HCEC 1CT (cell line): ENCODE results near the gene RHOD.

Experiments used
- DNase-seq: peaks from one replicate; pipeline ENCODE4 v3.0.0-alpha.2; 2017

Gene RHOD

DNA sequence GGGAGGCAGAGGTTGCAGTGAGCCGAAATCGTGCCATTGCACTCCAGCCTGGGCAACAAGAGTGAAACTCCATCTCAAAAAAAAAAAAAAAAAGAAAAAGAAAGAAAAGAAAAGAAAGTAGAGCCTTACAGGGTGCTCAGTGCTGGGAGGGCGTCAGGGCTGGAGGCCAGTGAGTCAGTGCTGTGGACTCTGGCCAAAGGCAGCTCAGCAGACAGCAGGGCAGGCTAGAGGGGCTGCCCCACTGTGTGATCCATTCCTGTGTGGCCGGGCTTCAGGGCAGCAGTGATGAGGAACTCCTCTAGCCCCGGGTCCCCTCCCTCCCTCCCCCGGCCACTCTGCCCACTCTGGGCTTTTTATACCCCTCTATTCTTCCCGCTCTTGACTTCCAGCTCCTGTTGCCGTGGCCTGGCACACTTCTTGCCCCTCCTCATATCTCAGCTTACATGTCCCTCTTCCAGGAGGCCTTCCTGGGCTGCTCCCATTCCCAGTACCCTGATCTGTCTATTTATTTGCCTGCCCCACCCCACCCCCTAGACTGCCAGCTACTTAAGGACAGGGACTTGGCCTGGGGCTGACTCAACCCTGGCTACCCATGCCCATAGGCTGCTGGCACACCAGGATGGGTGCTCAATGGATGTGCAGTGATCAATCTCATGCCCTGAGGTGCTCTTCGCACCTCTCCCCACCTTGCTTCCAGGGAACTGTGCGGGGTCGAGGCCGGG lies 23.7 kb upstream of the RHOD start:
- DNase-seq = peak; percentile 88

DNA sequence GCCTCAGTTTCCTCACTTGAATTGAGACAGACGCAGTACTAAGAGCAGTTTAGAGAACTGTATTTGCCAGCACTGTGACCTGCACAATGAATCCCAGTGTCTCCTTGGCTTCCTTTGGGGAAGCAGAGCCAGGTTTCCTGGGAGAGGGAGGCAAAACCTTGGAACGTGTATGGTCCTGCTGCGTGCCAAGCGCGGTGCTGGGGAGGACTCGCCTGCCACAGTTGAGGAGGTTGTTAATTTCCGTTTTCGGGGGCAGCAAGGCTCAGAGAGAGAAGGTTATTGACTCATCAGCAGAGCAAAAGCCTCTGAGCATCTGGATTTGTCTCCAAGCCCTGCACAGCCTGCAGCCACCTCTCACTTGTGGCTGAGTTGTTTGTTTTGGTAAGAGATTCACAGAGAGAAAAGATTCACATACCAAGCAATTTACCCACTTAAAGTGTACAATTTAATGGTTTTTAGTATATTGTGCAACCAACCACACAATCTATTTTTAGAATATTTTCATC lies 22.9 kb upstream of the RHOD start:
- DNase-seq = peak; percentile 98

DNA sequence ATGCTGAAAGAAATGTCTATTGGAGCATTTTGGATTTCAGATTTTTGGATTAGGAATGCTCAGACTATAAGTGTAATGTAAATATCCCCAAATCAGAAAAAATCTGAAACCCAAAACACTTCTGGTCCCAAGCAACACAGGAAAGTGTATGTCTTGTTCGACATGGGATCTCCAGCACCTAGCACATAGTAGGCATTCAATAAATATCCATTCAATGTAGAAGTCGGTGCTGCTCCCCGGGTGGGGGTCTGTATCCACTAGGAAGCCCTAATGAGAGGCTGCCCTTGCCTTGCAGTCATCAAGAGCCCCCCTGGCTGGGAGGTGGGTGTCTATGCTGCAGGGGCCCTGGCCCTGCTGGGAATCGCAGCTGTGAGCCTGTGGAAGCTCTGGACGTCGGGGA lies 22.3 kb upstream of the RHOD start:
- DNase-seq = no peak

DNA sequence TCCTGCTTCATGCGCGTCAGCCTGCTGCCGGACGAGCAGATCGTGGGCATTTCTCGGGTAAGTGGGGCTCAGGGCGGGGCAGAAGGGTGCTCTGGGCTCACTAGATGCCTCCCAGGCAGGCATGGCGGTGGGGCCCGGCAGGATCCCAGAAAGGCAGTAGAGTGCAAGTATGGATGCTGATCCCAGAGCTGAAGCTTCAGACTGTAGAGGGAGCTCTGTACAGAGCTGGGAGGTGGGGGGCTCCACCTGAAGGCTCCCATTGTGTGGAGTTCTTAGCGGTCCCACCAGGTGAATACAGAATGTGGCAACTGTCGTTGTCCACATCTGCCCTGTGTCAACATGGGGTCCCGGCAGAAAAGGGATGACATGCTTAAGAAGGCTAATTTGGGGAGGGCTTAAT lies 16.5 kb upstream of the RHOD start:
- DNase-seq = no peak

DNA sequence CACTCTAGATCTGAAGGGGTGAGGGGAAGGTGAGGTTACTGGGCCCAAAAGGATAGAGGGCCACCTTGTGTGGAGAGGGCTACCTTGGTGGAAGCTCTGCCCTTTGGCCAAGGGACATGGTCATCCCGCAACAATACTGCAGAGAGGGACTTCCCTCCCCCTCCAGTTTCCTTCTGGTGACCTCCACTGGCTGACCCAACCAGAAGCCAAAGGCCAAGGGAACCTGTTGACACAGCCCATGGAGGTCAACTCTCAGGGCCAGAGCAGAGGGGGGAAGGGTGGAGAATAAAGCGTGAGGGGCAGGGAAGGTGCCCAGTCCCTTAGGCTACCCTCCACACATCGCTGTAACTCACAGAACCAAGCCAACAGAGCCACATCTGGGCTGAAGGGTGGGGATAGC lies 15.0 kb upstream of the RHOD start:
- no peak for DNase-seq

DNA sequence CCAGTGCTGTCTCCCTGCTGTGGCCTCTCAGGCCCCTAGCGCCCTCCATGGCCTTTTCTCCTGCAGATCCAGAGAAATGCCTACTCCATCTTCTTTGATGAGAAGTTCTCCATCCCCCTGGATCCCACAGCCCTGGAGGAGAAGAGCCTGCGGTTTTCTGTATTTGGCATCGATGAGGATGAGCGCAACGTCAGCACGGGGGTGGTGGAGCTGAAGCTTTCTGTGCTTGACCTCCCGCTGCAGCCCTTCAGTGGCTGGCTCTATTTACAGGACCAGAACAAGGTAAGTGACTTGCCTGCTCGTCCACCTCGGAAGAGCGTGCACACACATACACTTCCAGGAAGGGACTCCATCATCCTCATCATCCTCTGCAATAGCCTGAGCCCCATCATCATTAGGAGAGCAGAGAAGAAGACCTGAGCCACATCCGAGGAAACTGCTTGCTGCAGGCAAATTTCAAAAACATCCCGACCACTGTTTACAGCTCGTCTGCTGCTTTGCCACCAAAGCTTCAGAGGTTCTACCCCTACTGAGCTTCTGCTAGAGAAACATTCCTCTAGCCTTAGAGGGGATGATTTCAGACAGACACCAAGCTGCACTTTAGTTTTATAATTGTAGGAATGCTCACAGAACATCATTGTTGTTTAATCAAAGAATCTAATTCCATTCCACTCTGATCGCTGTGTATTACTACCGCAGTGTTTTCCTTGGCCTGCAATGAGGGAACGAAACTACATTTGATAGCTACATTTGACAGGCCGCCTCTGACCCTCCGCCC lies 12.9 kb upstream of the RHOD start:
- DNase-seq = no peak

DNA sequence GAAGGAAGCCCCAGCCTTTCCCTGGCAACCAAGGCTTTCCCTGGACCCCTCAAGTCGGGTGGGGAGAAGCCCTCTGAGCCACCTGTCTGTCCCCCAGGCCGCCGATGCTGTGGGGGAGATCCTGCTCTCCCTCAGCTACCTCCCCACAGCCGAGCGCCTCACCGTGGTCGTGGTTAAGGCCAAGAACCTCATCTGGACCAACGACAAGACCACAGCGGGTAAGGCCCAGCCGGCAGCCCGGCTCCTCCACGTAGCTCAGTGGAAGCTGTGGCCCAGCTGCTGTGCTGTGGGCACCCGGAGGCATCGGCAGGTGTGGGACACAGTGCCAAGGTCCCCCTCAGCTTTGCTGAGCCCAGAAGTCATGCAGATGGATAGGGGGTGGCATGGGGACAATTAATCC lies 12.2 kb upstream of the RHOD start:
- DNase-seq = no peak

DNA sequence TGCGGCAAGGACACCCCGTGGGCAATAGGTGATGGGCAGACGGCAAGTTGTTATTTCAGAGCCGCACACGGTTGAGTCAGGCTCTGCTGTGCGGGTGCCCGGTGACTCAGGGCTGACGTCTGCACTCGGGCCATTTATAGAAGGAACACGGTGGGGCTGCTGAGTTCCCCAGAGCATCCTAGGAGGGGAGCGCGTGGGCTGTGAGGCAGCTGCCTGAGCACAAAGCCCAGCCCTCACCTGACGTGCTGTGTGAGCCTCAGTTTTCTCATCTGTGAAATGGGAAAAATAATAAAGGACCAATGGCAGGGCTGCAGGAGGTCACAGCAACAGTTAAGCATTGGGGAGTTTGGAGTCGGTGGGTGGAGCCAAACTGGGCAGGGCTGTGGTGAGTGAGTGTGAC lies 11.3 kb upstream of the RHOD start:
- peak; percentile 86 for DNase-seq

DNA sequence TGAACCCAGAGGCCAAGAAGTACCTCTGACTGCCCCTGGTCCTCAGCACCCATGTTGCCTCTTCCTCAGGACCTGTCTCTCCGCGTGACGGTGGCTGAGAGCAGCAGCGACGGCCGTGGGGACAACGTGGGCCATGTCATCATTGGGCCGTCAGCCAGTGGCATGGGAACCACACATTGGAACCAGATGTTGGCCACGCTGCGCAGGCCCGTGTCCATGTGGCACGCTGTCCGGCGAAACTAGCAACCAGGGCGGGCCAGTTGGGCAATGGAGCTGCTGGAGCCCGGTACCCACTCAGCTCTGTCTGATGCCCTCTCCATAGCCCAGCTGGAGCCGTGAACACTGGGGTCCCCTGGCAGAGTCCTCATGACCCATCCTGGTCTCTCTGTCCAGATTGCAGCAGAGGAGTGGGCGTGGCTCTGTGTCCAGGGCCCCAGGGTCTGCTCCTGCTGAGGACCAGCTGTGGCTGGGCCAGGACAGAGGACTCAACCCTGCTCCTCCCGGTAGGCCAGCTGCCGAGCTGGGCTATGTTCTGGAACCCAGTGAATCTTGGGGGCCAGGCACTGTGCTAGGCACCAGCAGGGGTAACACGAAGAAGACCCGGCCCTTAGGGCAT lies 8.0 kb upstream of the RHOD start:
- no peak for DNase-seq

DNA sequence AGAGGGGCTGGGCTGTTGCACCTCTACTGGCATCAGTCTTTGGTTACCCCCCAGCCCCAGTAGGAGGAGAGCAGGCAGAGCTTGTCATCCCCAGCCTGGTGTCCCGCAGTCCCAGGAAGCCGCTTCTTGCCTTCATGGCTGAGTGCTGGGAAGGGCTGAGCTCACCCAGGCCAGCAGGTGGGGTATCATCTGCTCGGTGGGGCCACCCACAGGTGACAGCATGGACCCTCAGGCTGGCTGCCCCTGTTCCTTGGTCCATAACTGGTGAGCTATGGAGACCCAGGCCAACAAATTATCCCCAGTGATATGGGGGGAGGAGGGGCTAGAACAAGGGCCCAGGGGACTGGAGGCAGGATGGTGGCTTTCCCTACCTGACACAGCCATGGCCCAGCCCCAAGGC lies 6.5 kb upstream of the RHOD start:
- no peak for DNase-seq

DNA sequence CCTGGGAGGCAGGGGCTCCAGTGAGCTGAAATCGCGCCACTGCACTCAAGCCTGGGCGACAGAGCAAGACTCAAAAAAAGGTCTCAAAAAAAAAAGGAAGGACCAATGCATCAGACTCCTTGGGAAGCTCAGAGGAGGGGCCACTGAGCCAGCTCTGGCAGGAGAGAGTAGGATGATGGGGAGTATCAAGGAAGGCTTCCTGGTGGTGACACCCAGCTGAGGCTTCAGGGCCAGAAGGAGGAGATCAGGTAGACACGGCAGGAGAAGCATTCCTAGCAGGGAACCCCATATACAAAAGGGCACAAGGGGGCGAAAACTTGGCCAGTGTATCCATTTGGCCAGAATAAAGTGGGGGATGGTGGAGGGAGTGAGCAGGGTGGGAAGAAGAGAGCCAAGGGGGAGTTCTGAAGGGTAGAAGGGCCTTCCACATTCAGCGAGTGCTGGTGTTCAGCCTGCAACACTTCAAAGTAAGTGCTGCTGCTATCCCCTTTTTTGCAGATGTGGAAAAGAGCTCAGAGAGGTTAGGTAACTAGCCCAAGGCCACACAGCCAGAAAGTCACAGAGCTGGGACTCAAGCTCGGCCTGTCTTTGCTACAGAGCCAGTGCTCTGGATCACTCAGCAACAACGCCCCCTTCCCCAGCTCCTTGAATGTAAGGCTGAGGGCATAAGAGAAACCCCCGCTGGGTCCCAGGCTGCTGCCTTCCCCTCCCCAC lies 5.3 kb upstream of the RHOD start:
- no peak for DNase-seq

DNA sequence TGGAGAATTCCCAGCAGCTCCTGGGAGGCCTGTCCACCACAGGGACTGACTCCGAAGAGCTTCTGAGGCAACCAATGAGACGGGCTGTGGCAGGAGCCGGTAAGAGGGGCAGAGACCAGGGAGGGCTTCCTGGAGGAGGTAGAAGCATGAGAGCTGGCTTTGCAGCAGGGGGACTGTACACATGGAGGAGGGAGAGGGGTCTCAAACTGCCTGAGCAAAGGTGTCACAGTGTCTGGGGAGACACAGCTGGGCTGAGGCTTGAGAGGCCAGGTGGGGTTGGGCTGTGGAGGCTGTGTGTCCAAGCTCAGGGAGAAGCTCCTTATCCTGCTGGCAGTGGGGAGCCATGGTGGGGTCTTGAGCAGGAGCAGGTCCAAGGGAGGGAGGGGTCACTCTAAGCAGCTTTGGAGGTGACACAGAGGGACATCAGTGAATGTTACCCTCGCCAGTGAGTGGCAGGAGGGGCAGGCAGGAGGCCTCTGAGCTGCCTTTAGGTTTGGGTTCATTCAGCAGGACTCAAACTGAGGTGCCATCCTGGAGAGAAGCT lies 4.6 kb upstream of the RHOD start:
- DNase-seq = no peak

DNA sequence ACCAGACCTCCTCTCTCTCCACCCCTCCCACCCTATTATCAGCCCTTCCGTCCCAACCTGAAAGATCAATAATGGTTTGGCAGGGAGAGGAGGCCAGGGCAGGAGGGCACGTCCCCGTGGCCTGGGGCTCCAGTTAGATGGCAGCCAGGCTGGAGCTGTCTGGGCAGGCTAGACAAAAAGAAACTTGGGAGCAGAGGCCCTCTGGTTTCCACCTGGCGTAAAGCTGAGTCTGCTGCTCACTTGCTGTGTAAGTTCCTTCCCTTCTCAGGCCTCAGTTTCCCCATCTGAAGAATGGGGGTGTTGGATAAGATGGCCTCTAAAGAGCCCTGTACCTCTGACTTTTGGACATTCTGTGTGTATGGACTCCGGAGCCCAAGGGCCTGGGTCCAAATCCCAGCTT lies 3.8 kb upstream of the RHOD start:
- no peak for DNase-seq

DNA sequence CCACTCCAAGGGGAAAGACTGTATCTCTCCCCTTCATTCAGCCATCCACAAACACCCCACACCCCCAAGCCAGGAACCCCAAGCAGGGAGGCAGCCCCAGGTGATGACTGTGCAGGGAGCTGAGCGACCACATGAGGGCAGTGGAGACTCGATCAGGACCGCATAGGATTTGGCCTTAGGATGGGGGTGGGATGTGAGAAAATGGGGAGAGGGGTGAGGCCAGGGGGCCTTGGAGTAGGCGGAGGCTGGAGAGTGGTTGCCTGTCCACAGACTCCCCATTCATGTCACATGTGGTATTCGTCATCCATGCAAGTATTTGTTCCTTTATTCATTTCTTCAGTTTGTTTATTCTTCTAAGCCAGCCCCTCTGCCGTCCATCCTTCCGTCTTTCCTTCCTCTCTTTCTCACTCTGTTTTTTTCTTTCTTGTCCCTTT lies 2.7 kb upstream of the RHOD start:
- peak; percentile 34 for DNase-seq

DNA sequence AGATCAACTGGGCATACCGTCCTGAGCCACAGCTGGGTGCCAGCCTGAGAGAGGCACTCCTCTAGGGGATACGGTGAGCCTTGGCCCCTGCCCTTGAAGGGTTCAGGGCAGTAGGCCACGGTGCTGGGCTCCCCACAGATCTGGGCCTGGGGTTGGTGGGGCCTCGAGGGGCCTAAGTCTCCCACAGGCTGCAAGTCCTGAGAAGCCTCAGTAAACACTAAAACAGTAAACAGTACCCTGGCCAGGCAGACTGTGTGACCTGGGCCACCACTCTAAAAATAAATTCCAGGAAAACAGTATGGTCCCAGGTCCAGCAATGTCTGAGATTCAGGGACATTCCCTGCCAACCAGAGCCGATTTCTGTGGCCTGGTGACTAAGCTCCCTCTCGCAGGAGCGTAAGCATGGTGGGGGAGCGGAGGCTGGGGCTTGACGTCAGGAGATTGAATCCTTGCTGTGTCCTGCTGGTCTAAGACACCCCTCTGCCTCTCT lies 2.3 kb upstream of the RHOD start:
- no peak for DNase-seq

DNA sequence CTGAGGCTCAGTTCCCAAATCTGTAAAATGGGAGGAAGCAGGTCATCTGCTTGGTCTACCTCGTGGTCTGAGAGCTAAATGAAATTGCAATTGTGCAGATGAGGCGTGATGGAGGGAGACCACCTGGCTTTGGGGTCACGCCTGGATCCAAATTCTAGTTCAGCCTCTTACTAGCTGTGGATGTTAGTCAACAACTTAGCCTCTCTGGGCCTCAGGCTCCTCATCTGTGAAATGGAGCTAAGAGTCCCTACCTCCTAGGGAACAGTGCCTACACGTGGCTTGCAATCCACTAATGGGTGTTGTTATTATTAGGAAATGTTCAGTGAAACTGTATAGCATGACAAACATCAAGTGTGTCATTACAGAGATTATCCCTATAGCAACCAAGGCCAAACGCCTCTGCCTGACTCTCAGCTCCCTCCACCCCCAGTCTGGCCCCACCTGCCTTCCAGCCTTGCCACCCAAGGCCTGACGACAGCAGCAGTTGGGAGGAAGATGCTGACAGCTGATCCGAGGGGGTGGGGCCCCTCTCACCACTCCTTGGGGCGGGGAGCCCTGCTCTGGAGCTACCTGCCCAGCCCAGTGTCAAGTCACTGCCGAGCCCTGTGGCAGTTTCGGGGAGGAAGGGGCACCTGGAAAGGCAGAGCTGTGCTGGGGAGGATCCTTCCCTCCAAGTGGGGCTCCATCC lies 1.7 kb upstream of the RHOD start:
- DNase-seq = peak; percentile 18

DNA sequence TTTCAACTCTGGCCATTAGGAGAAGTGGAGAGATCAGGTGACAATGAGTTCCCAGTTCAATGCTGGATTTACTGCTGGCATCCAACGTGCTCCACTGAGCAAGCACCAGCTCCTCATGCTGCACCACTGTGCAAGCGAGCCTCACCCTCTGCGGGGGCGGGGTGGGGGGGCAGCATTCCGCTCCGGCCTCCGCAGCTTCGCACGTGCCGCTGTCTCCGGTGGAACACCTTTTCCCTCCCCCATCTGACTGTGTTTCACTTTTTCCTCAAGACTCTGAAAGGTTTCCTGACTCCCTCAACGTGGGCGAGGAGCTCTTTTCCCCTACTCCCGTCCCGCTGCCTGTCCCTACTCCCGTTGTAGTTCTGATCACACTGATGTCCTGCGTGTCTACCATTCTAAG lies 835 bp upstream of the RHOD start:
- DNase-seq = no peak

DNA sequence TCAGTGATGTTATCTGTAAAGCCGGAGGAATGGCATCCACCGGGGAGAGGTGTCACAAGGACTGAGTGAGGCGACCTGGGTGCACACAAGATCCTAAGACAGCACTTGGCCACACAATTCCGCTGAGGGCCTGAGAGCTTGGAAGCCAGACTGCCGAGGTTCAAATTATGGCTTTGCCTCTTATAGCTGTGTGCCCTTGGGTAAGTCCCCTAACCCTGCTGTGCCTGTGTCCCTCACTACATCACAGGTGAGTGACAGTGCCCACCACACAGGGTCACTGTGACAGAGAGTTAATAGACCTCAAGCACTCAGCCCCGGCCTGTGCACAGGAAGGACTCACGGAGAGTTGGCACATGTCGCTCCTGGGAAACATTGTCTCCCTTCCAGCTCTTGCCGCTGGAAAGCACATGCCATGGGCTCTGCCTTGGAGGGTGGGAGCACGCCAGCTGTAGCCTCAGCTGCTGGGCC lies 592 bp downstream of the RHOD start:
- DNase-seq = no peak

DNA sequence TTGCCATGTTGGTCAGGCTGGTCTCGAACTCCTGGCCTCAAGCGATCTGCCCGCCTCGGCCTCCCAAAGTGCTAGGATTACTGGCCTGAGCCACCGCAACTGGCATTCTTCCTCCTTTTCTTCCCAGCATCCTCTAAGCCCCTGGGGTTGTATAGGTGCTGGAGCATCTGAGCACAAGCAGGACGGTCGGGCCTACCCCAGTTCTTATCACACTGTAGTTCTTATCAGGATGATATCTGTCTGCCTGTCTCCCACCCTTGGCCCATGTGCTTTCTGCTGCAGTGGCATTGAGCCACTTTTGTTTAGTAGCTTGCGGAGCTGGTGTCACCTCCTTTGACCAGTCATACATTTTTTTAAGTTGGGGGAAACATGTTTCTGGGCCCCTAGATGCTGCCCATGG lies 1.9 kb downstream of the RHOD start:
- no peak for DNase-seq

DNA sequence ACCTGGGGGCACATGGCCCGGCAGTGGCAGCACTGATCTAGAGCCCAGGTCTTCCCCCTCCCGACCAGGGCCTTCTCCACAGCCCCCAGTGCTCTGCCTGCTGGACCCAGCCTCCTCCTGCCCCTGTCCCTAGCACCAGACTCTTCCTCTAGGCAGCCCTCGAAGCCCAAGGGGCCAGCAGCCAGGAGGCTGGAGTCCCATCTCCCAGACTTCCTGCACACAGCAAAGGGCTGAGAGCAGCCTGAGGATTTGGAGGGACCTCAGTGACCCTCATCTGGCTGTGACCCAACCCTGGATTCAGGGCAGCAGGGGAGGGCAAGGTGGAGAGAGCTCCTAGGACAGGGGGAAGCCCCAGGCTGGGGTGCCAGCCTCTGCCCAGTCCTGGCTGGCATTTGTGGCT lies 3.0 kb downstream of the RHOD start:
- DNase-seq = no peak

DNA sequence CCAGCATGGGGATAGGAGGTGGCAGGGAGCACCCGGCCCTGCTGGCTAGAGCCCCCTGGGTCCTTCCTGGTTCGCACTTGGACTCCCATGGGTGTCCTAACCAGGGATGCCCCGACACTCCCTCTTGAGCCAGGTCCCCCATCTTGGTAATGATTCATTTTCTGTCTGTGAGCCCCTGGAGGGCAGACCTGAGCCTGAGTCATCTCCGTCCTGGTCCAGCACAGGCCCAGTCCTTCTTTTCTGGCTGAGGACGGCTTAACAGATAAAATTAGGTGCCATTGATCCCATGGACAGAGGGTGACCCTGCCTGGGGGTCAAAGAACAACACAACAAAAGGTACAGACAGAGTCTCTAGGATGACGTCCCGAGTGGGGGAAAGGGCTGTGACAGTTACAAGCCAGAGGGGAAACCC lies 3.5 kb downstream of the RHOD start:
- DNase-seq = no peak
